CD4-positive, alpha-beta T cell treated with Interferon alpha-2 for 1 hour (primary cell): ENCODE measurements around the gene PGF.
"Not testable (repeated sequence)": the region's sequence is repeated elsewhere in the genome, so short reads cannot be mapped to it uniquely, and the experiment has no call there.

ENCODE experiments used
- DNase-seq, 2 donors: peaks; one replicate each; pipeline ENCODE4 v3.0.0-alpha.2; 2020 to 2022

PGF gene

DNA sequence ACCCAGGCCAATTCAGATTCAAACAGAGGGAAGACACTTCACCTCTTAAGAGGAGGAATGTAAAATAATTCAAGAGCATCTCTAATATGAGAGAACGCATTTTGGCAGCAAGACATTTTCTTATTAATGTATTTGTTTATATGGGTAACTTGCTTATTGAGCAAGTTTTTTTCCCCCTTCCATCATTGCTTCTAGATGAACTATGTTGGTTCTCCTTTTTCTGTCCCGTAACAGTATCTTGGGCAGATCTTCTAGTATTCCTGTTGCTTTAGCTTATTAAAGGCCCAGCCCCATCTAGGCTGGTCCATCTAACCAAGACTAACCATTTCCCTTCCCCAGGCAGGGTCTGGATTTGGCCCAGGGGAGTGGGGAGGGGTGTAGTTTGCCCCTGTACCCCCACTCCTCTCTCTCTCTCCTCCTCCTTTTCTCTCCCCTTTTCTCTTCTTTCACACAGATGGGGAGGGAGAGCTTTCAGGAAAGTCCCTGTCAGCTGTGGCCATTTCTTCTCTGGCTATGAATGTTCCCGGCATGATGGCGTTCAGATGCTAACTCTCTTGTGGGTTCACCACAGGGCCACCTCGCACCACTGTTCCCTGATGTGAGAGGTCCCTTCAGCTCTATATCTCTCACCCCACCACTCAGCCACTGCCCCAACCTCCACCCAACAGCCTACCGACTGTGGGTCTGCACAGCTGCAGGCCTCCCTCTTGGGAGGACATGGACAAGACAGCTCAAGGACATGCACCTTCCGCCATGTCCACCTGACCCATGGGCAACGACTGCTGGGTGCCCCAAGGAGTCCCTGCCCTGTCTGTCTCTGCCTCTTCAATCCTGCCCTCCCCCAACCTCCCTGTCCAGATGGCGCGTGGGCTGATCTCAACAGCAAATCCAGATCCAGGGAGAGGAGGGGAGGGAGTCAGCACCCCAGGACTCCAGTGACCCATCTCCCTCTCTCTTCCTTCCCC lies 16.6 kb downstream of the PGF start:
- no peak for DNase-seq

GRCh38 chr14:74937171-74937570 lies 18.2 kb downstream of the PGF start:
- no peak for DNase-seq

DNA sequence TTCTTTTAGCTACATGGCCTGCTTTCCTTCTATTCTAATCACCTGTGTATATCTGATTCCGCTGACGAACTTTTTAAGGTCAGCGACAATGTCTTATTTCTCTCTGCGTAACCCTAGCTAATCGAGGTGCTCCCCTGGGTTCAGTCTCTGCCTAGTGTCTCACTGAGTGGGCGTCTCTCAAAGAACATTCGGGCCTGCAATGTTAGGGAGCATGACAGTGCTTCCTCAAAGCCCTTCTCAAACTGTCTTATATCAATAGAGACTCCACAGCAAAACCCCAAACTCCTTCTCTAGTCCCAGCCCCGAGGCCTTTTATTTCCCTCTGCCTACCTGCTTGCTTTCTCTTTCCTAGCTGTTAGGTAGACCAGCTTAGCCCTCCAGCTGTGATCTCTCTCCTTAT lies 18.7 kb downstream of the PGF start:
- DNase-seq: no peak

DNA sequence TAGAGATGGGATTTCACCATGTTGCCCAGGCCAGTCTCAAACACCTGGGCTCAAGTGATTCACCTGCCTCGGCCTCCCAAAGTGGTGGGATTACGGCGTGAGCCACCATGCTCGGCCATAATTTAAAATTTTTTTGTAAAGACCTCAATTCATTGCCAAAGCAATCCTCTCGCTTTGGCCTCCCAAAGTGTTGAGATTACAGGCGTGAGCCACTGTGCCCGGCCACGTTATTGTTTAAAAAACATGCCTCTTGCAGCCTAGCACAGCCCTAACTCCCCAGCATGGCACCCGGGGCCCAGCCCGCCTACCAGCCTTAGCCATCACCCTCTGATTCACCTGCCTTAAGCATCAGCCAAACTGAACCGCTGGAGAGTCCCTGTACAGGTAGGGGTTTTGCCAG lies 19.2 kb downstream of the PGF start:
- no peak for DNase-seq

DNA sequence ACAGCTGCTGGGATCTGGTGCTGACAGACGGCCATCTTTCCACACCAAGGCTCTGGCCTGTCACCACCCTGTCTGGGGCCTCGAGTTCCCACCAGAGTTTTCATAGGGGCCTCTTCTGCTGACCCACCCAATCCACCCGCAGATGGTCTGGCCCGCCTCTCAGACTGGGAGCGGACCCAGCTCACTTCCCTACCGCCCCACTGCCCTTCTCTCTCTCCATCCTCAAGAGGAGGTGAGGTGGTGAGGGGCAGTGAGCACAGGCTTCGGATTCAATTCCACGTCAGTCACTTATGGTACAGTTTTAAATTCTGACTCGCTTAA lies 20.1 kb downstream of the PGF start:
- DNase-seq: no peak

DNA sequence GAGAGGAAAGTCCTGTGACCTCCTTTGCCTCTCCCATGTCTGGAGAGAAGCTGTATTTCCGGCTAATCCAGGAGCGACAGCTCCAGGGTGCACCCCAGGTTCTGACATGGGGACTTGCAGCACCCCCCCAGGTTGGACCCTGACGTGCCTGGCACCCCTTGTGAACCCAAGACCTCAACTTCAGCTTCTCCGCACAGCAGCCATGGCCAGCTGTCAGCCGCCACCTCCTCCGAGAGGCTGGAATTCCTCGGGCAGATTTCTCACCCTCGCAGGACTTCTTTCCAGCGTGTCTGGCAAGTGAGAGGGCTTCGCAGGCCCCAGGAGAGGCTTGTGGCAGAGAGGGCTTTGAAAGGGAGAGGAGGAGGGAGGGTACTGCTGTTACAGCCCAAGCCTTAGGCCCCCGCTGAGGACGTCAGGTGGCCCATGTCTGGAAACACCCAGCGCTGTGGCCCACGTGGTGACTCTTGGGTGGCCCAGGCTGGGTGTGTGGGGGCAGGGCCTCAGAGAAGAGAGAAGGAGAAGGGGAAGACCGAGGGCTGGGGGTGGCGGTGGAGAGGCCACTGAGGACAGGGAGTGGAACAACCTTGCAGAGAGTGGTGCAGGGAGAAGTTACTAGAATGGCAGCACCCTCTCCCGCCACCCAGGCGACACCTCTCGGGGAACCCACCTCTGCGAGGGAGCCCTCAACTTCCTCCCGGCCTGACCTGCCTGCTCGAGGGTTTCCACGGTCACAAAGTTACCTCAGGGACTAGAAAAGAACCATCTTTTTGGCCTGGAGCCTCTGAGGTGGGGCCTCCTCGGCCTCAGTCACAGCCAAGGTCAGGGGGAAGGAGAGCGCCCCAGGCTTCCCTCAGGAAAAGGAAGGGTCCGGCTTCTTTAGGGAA lies 20.7 kb downstream of the PGF start:
- DNase-seq: no peak

GRCh38 chr14:74934041-74934440 lies 21.4 kb downstream of the PGF start:
- DNase-seq: no peak

GRCh38 chr14:74932936-74933335 lies 22.5 kb downstream of the PGF start:
- not testable (repeated sequence) for DNase-seq

DNA sequence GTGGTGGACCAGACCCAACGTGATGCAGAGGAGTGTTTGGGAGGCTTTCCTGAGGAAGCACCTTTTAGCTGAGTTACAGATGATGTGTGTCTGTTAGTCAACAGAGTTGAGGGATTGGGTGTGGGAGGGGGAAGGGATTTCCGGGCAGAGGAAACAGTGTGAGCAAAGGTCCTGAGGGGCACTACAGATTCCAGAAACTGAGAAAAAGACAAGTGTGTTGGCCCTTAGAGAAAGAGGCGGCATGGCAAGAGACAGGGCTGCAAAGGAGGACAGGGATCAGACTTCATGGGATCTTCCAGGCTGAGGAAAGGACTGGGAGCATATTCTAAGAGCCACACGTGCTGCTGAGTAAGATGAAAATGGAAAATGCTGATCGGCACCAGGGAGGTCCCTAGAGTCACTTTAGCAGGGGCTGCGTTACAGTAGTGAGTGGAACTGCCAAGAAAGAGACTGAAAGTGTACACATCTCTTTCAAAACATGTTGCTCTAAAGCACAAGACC lies 22.9 kb downstream of the PGF start:
- no peak for DNase-seq

GRCh38 chr14:74931744-74932143 lies 23.7 kb downstream of the PGF start:
- DNase-seq: not testable (repeated sequence)

DNA sequence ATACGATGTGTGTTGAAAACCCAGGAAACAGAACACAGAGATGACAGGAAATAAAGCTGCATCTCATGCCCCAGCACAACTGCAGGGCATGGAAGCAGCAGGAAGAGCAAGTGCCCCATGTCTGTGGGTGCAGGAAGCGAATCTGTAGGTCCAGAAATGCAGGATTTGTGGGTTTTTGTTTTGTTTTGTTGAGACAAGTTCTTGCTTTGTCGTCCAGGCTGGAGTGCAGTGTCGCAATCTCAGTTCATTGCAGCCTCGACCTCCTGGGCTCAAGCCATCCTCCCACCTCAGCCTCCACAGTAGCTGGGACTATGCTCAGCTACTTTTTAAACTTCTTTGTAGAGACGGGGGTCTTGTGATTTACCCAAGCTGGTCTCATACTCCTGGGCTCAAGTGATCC lies 26.2 kb downstream of the PGF start:
- DNase-seq: no peak

GRCh38 chr14:74927225-74927624 lies 28.2 kb downstream of the PGF start:
- no peak for DNase-seq

DNA sequence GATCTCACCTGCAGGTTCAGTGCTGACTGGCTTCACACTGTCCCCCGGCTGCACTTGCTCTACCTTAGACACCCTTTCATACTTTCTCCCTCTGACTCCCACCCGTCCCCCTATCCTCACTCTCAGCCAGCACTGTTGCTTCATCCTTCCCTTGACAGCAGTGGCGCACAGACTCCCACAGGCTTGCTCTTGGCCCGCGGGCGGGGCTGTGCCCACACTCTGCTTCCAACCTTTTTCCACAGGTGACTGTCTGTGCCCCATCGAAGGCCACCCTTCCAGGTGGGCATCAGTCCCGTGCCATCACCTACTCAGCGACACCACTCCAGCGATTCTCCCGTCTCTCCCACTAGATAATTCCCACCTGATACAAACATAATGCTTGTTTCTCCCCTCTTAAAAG lies 31.3 kb downstream of the PGF start:
- no peak for DNase-seq

- DNase-seq: peak; percentile 70 to 76
Measured at GRCh38 chr14:74922752-74923401, 32.5 kb downstream of the PGF start, which contains the start of gene RPS6KL1. Gene RPS6KL1 (minus strand): TSS chr14:74923260. CDS start chr14:74921541, 1,719 bp downstream.

DNA sequence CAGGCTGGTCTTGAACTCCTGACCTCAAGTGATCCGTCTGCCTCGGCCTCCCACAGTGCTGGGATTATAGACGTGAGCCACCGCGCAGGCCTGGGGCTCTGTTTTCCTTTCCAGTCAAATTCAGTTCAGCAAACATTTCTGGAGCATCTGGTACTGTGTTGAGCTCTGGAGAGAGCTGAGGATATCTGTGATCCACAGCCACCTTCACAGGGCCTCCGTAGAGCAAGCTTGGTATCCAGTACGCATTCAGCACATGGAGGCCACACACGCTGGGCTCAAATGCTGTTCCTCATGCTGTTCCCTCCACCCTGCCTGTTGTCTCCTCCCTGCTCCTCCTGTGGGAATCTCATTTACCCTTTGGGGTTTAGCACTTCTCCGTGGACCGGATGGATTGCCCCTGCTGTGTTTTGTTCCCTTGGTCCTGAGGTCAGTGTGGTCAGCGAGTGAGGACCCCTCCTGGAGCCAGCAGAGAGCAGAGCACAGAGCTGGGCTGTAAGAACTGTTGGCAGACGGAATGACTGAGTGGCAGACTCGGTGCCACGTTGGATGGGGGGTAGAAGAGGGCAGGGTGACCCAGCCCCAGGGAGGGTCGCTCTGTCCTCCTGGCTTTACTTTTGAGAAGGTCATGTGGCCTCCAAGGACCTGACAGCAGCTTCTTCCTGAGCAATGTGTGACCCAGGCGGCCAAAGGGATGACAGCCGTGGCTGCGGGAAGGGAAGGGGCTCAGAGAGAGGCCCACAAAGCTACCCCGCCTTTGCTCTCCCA lies 33.2 kb downstream of the PGF start:
- no peak for DNase-seq

DNA sequence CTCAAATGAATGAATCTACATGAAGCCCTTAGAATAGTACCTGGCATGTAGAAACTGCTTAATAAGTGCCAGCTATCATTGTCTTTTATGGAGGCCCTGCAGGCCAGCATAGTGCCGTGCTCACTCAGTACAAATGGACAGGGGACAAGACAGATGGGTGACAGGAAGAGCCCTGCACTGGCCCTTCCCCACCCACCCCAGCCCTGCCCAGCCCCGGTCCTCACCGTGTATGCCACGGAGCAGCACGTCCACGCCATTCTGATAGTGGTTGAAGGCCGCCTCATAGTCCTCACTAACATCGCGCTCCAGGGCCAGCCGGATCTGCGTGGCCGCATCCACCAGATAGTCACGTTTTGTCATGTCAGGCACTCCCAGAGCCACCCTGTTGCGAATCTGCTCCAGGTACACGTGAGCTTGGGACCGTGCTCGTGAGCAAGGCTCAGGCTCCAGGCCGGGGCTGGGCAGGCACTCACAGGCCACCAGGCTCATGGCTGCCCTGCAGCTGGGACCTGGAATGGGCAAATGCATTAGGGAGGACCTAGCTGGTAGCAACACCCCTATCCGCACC lies 34.3 kb downstream of the PGF start:
- DNase-seq: no peak

DNA sequence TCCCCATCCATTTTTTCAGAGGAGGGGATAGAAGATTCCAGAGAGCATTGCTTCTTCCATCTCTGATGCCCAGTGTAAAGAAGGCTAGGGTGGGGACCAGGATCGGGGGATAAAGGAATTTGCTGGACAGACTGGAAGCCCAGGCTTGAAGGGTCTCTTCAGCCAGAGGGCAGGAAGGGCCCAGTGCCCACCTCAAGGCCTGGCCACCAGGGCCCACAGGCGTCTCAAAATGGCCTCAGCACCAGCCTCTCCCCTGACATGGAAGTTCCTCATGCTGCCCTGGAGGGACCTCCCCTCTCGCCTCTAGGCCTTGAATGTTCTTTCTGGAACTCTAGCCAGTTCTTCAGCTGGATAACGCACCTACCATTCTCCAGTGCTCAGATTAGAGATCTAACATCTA lies 35.1 kb downstream of the PGF start:
- DNase-seq: no peak

DNA sequence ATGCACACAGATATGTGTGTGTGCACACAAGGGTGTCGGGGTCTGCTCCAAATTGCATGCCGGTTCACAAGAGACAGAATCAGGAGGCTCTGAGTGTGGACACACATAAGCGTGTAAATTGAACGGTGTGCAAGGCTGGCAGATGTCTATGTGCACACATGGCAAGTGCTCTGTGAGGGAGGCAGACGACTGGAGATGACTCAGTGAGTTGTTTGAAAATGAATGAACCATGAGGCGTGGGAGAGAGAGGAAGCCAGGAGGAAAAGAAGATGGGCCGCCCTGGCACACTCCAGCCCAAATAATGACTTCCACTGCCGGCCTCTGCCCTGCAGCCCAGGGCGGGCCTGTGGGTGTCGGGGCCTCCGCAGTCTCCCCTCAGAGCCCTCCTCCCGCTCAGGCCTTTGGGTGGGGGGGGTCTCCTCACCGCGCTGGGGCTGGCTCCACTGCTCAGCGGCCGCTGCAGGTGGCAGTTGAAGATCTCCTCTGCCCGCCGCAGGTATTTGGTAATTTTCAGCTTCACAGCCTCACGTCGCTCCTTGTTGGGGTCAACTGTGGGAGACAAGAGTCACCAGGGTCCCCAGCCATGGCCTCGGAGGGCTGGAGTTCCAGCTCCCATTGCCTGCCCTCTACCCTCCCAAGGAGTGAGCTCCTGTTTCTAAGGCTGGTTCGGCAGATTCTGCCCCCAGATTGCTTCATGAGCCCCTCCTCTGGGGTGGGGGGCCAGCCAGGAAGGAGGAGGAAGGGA lies 35.8 kb downstream of the PGF start:
- DNase-seq: no peak

- no peak for DNase-seq
Measured at GRCh38 chr14:74918380-74918779, 37.0 kb downstream of the PGF start.

- no peak for DNase-seq
Measured at GRCh38 chr14:74917646-74918081, 37.7 kb downstream of the PGF start.

GRCh38 chr14:74917178-74917543 lies 38.2 kb downstream of the PGF start:
- DNase-seq: no peak
